Esophagus muscularis mucosa (tissue), 2 donors: Measurements from ENCODE around the gene OTX2.

Experiments used
- EP300 ChIP-seq: sonication (generic); formaldehyde crosslinking; IDR thresholded peaks from one replicate; pipeline ENCODE4 v1.6.1; 2017; ENCODE audit warnings: antibody characterized with exemption
- POLR2A ChIP-seq: fragments of 450-650 bp; IDR thresholded peaks from one replicate; pipeline ENCODE4 v1.6.1; 2017; ENCODE audit warnings: antibody characterized with exemption, moderate library complexity, mild to moderate bottlenecking, low read depth

DNA sequence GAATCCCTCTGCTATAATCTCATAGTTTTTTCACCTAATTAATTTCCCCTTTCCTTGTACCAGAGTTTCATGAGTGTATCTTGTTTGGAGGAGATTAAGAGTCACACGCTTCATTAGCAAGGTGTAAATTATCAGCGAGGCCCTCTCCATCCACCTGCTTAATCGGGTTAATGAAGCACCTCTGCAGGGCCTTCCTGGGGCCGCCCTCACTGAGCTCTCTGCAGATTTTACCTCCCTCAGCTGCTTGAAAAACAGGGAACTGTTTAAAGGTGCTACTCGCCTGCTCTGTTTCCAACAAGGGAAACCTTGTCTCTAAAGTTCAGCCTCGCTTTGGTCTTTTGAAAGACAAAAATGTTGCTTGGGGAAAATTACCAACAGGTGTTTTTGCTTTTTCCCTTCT, 35.8 kb downstream of the OTX2 start:
- TF ChIP-seq EP300, result no peak
- TF ChIP-seq POLR2A, result no peak
